ENCODE results near the gene HHATL. TPM values are rescaled to one million over a fixed set of nuclear protein-coding genes. Genes with fewer than 3 reads are reported as not detected.

Gene HHATL
- polyA plus RNA-seq, 3 donors = not detected

DNA sequence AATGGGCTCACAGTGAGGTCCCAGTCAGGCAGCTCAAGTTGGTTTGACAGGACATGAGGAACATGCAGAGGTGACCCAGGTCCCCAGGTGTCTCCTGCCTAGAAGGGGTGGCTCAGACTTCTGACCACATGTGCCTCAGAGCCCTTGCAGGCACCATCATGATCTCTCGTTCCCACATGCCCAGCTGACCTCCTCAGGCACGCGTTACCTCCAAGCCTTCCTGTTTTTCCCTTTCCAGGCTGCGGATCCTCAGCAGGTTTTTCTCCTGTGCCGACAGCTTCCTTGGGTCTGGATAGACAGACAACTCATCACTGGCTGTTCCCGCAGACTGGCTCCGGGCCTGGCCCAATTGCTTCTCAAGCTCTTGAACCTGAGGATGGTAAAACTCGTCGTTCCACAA lies 40.1 kb upstream of the HHATL start:
- no peak overlapping the region for H3K27ac Mint-ChIP-seq
- intact Hi-C loops (cut with micrococcal nuclease) = loop anchor here in 1 of 2 donors (10.0 kb wide), 1 partner anchor 248 kb away; no protein-coding TSS in a partner anchor
- 94% methylated on average over 8 of the region's 9 CpGs for WGBS (ENCODE audit: insufficient coverage)
- H3K36me3 Mint-ChIP-seq = no peaks in the 10 kb centered on the region
- no peak overlapping the region for H3K9ac ChIP-seq (ENCODE audit: insufficient read depth, low read length, poor library complexity, severe bottlenecking)
- no peak overlapping the region for H2AFZ ChIP-seq (ENCODE audit: insufficient read depth, low read depth, low read length, poor library complexity, severe bottlenecking)
- H3K4me3 ChIP-seq (replicated peaks in 1 of 3; ENCODE audit: low read depth in 2 of 3, low read length in 3 of 3) = no peak overlapping the region
- H3K4me3 Mint-ChIP-seq = no peak overlapping the region
- peaks cover 0 to 1% (median 0%) of the 10 kb centered on the region in 3 donors for H3K27me3 Mint-ChIP-seq (ENCODE audit: low read depth in 3 of 3)
- peaks cover 15 to 17% of the 10 kb centered on the region in 2 donors for H3K4me1 ChIP-seq (ENCODE audit: control insufficient read depth in 1 of 2, insufficient read depth in 2 of 2, low read length in 2 of 2)
- TF ChIP-seq, protein P1, sequence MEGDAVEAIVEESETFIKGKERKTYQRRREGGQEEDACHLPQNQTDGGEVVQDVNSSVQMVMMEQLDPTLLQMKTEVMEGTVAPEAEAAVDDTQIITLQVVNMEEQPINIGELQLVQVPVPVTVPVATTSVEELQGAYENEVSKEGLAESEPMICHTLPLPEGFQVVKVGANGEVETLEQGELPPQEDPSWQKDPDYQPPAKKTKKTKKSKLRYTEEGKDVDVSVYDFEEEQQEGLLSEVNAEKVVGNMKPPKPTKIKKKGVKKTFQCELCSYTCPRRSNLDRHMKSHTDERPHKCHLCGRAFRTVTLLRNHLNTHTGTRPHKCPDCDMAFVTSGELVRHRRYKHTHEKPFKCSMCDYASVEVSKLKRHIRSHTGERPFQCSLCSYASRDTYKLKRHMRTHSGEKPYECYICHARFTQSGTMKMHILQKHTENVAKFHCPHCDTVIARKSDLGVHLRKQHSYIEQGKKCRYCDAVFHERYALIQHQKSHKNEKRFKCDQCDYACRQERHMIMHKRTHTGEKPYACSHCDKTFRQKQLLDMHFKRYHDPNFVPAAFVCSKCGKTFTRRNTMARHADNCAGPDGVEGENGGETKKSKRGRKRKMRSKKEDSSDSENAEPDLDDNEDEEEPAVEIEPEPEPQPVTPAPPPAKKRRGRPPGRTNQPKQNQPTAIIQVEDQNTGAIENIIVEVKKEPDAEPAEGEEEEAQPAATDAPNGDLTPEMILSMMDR (IDR thresholded peaks at IDR 0.05) = no peak
- H3K79me2 ChIP-seq (ENCODE audit: insufficient read depth, low read length) = no peaks in the 10 kb centered on the region
- peaks cover 30% of the 10 kb centered on the region for H3K4me1 Mint-ChIP-seq
- H3K27ac ChIP-seq (ENCODE audit: low read depth in 1 of 2, low read length in 2 of 2) = no peak overlapping the region
- H3K27me3 ChIP-seq (ENCODE audit: control insufficient read depth in 2 of 2, insufficient read depth in 2 of 2, low read length in 2 of 2) = no peaks in the 10 kb centered on the region
- no peak for DNase-seq
- no peaks in the 10 kb centered on the region for H3K9me3 Mint-ChIP-seq
- H3K9me3 ChIP-seq (replicated peaks in 1 of 2; ENCODE audit: control insufficient read depth in 1 of 2, insufficient read depth in 1 of 2, low read length in 2 of 2) = no peaks in the 10 kb centered on the region
- H4K20me1 ChIP-seq (ENCODE audit: insufficient read depth, low read length) = no peaks in the 10 kb centered on the region
- H3K4me2 ChIP-seq (replicated peaks; ENCODE audit: extremely low read depth, low read length, poor library complexity, severe bottlenecking) = no peak overlapping the region
- H3K36me3 ChIP-seq (replicated peaks in 1 of 2; ENCODE audit: control insufficient read depth in 1 of 2, insufficient read depth in 2 of 2, low read length in 2 of 2) = no peaks in the 10 kb centered on the region

DNA sequence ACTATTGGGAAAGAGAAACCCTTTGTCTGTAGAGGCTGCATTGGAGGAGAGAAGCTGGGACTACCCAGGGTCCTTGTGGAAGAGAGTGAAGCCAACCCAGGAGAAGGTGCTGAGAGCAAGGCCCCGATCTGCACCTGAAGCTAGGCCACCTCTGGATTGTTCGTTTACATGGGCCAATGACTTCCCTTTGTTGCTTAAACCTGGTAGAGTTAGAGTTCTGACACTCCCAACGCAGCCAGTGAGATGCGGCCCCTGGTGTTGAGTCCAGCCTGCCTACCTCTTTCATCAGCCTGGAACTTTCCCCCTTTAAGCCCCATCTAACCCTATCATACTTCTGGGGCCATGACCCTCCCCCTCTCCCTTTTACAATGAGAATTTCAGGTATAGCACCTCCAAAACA lies 39.7 kb upstream of the HHATL start:
- Mint-ChIP-seq H3K9me3 (no peaks in the 10 kb centered on the region), H3K27ac (no peak overlapping the region), H3K27me3 (ENCODE audit: low read depth in 3 of 3) (peaks cover 0 to 1% (median 0%) of the 10 kb centered on the region in 3 donors), H3K36me3 (no peaks in the 10 kb centered on the region), H3K4me1 (peaks cover 25% of the 10 kb centered on the region), H3K4me3 (no peak overlapping the region)
- no peaks in the 10 kb centered on the region for H3K36me3 ChIP-seq (replicated peaks in 1 of 2; ENCODE audit: control insufficient read depth in 1 of 2, insufficient read depth in 2 of 2, low read length in 2 of 2)
- H3K4me2 ChIP-seq (replicated peaks; ENCODE audit: extremely low read depth, low read length, poor library complexity, severe bottlenecking) = no peak overlapping the region
- H3K9me3 ChIP-seq (replicated peaks in 1 of 2; ENCODE audit: control insufficient read depth in 1 of 2, insufficient read depth in 1 of 2, low read length in 2 of 2) = no peaks in the 10 kb centered on the region
- H3K27ac ChIP-seq (ENCODE audit: low read depth in 1 of 2, low read length in 2 of 2) = no peak overlapping the region
- no peak for DNase-seq
- no peak overlapping the region for H2AFZ ChIP-seq (ENCODE audit: insufficient read depth, low read depth, low read length, poor library complexity, severe bottlenecking)
- no peak overlapping the region for H3K9ac ChIP-seq (ENCODE audit: insufficient read depth, low read length, poor library complexity, severe bottlenecking)
- H3K4me1 ChIP-seq (ENCODE audit: control insufficient read depth in 1 of 2, insufficient read depth in 2 of 2, low read length in 2 of 2) = peaks cover 11 to 13% of the 10 kb centered on the region in 2 donors
- H4K20me1 ChIP-seq (ENCODE audit: insufficient read depth, low read length) = no peaks in the 10 kb centered on the region
- 100% methylated on average over 3 of the region's 4 CpGs for WGBS (ENCODE audit: insufficient coverage)
- TF ChIP-seq, protein P1 (IDR thresholded peaks at IDR 0.05) = no peak
- intact Hi-C loops (cut with micrococcal nuclease) = loop anchor here in 1 of 2 donors (10.0 kb wide), 1 partner anchor 247 kb away; no protein-coding TSS in a partner anchor
- H3K27me3 ChIP-seq (ENCODE audit: control insufficient read depth in 2 of 2, insufficient read depth in 2 of 2, low read length in 2 of 2) = no peaks in the 10 kb centered on the region
- no peak overlapping the region for H3K4me3 ChIP-seq (replicated peaks in 1 of 3; ENCODE audit: low read depth in 2 of 3, low read length in 3 of 3)
- H3K79me2 ChIP-seq (ENCODE audit: insufficient read depth, low read length) = no peaks in the 10 kb centered on the region

Data from CD14-positive monocyte (primary cell).